HG03354 (cell line): ENCODE results near the gene CIAO3.
"Not testable (repeated sequence)": the region's sequence is repeated elsewhere in the genome, so short reads cannot be mapped to it uniquely, and the experiment has no call there.

Experiments
- ATAC-seq: cut with Tn5 transposase; IDR thresholded peaks from one replicate; pipeline ENCODE4 v1.9.1; 2021; ENCODE audit warnings: mild to moderate bottlenecking; ENCODE audit not compliant: unreplicated experiment, poor library complexity, severe bottlenecking

The CIAO3 gene

GRCh38 chr16:700684-701584, 39.9 kb downstream of the CIAO3 start:
- no peak for ATAC-seq

DNA sequence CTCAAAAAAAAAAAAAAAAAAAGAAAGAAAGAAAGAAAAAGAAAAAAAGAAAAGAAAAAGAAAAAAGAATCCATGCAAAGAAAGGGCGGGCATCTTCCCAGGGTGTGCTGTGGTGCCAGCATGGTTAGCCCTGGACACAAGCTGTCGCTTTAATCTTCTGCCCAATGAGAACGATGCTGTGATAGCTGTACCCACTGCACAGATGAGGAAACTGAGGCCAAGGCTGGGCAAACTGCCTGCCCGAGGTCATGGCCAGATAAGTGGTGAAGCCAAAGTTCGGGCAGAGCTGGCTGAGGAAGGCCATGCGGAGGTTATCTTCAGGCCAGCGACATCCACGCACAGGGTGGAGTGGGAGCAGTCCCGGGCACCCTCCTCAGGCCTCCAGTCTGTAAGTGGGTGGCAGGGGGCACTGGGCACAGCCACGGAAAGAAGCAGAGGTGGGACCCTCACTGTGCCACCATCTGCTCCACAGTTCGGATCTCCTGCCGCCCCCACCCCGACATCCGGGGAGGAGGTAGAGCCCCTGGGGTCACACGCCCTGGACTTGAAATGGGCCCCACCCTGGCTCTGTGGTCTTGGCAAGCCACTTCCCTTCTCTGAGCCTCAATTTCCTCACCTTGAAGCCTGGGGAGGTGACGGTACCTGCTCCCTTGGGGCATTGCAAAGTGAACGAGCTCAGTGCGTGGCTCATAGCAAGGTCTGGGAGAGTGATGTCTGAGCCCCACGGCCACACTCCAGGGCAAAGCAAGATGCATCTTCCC, 41.7 kb downstream of the CIAO3 start:
- ATAC-seq = no peak

DNA sequence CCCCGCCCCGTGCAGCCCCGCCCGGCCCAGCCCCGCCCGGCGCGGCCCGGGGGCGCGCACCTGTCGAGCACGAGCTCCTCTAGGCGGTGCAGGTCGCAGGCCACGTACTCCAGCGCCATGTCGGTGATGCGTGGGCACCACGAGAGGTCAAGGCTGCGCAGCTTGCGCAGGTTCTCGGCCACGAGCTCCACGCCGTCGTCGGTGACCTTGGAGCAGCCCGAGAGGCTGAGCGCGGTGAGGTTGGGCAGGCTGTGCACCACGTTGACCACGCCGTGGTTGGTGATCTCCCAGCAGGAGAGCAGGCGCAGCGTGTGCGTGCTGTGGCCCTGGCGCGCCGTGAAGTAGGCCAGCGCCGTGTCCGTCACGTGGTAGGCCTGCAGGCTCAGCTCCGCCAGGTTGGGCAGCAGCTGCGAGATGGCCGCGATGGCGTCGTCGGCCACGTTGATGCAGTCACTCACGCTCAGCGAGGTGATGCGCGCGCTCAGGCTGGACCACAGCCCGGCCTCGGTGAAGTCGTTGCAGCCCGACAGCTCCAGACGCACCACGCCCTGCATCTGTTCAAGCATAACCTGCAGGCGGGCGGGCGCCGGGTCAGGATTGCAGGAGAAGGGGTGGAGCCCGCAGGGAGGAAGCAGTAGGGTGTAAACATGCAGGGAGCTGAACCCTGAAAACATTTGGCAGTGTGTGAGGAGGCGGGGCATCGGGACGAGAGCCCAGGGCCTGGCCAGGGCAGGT, 45.3 kb downstream of the CIAO3 start:
- ATAC-seq = peak; percentile 43

DNA sequence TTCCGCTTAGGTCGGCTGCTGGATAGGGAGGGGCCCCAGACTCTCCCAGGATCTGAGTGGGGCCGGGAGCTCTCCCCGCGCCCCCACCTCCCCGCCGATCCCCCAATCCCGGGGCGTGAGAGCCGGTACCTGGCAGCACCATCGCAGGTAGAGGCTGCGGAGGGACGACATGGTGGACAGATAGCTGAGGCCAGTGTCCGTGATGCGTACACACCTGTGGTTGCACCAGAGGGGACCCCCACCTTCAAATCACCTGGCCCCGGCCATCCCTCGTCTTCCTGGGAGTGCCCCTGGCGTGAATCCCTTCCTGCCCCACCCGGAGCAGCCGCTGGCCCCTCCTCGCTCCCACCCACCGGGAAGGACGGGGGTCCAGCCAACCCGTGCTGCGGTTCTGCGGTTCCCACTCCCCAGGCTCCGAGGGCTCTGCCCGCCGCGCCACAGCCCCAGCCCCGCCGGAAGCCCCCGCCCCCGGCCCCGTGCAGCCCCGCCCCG, 45.9 kb downstream of the CIAO3 start:
- ATAC-seq = no peak

GRCh38 chr16:694187-694862, 46.5 kb downstream of the CIAO3 start:
- no peak for ATAC-seq

GRCh38 chr16:693766-694165, 47.0 kb downstream of the CIAO3 start:
- no peak for ATAC-seq

- ATAC-seq = no peak
These were observed 47.4 kb downstream of the CIAO3 start for GRCh38 chr16:693364-693763.

- no peak for ATAC-seq
These were observed 48.3 kb downstream of the CIAO3 start for GRCh38 chr16:692356-693108.

DNA sequence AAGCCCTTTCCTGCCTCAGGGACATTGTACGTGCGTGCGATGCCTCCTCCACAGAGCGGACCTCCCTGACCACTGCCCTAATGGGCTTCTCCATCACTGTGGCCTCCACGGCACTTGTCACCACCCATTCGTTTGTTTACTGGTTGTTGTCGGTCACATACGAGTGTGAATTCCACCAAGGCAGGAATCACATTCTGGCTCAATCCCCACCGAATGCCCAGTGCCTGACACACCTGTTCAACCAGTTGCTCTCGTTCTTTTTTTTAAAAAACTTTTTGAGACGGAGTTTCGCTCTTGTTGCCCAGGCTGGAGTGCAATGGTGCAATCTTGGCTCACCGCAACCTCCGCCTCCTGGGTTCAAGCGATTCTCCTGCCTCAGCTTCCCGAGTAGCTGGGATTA, 49.6 kb downstream of the CIAO3 start:
- not testable (repeated sequence) for ATAC-seq

- ATAC-seq = no peak
These were observed 51.5 kb downstream of the CIAO3 start for GRCh38 chr16:689175-689897.

DNA sequence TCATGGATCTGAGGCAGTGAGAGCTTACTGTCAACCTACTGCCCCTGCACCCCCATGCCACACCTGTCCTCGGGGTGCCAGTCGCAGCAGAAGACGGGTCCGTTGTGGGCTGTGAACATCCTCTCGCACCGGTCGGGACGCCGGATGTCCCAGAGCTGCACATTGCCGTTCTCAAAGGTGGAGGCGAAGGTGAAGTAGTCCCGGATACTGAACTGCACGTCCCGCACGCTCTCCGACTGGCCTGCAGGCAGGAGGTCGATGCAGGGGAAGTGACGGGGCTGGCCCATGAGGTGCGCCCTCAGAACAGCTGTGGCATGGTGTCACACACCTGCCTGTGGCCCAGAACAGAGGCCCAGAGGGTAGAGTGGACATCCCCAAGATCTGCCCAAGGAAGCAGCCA, 53.3 kb downstream of the CIAO3 start:
- ATAC-seq = no peak

GRCh38 chr16:686459-687260, 54.1 kb downstream of the CIAO3 start:
- no peak for ATAC-seq

DNA sequence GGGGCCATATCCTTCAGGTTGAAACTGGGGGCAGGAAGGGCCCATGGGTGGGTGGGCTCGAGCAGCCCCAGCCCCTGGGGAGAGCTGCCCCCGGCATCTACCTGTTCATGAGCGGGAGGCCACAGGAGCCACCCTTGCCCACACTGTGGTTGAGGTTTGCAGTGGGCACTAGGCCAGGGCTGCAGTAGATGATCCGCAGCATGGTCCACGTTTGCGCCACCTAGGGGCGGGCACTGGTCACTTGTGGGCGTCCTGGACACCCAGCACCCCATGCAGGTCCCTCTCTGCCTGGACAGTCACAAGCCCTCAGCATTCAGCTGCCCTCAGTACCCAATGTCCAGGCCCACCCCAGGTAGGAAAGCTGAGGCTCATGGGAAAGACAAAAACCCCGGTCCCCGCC, 54.8 kb downstream of the CIAO3 start:
- no peak for ATAC-seq

DNA sequence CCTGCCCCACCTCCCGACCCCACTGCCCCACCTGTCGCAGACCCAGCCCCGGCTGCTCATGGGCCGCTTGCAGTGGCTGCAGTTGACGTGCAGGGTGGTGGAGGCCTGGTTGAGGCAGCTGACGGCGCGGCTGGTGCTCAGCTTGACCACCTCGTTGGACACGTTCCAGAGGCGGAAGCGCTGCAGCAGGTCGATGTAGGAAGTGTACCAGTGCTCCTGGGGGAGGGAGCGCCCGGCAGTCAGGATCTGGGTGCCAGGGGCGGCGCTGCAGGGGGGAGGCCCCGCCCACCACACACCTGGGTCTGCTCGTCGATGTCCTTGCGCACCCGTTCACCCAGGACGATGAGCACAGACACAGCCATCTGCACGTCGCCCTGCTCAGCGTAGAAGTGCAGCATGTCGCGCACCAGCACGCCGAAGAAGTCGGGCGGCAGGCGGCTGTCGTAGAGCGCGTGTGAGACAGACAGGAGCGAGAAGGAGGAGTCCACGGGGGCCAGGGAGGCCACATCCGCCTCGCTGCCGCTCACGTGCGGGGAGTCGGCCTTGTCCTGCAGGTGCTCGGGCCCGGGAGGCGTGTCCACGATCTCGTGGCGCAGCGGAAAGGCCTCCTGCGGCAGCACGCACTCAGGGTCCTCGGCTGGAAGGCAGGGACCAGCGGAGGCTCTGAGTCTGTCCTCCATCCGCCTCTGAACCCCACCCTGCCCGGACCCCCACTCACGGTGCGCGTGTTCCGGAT, 55.7 kb downstream of the CIAO3 start:
- no peak for ATAC-seq

DNA sequence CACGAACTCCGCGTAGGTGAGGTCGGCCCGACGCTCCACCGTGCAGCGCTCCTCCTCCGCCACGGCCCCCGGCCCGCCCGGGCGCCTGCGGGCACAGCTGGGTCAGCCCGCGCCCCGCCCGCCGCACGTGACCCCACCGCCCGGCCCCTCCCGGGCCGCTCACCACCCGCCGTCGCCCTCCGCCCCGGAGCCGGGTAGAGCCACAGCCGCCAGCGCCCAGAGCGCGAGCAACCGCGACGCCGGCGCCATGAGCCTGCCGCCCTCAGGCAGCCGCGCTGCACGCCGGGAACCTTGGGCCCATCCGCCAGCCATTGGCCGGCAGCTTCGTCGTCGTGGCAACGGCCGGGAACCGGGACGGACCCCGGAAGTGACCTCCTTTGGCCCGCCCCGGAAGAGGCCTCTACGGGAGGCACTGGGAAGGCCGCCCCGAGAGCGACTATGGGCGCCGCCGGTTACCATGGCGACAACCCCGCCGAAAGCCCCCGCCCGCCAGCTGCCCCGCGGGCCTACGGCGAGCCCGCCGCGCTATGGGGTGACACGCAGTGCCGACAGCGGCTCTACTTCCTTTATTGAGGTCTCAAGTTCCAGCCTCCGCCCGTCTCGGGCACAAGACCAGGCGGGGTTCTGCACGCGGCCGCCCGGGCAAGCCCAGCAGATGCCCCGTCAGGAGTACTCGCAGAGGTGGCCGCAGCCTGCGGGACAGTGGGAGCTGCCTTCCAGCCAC, 56.6 kb downstream of the CIAO3 start, which contains the start of gene JMJD8:
TSS of gene JMJD8 (minus strand) at position 264 of the 724 bp plus-strand sequence. CDS start at position 249, 15 bp downstream.
- ATAC-seq = peak; percentile 62

- ATAC-seq = no peak
These were observed 57.3 kb downstream of the CIAO3 start for GRCh38 chr16:683396-684070.
